MM.1S (cell line): ENCODE data around the gene WDR6.

ENCODE experiments used
- DNase-seq: peaks from one replicate; pipeline ENCODE4 v3.0.0-alpha.2; 2015
- H2AFZ ChIP-seq: fragments of 300-600 bp; sonication (generic); 2 replicates; pipeline ENCODE4 v1.6.0; 2016; ENCODE audit warnings: antibody characterized with exemption, low read length
- H3F3A ChIP-seq: fragments of 300-600 bp; sonication (generic); 2 replicates; pipeline ENCODE4 v1.6.1; 2016; ENCODE audit warnings: mild to moderate bottlenecking, antibody characterized with exemption, low read length, moderate library complexity, mixed read lengths; ENCODE audit not compliant: insufficient read depth
- H3K27ac ChIP-seq: fragments of 300-600 bp; sonication (generic); 2 replicates; pipeline ENCODE4 v1.5.1; 2016; ENCODE audit warnings: mild to moderate bottlenecking, low read length
- H3K27me3 ChIP-seq: fragments of 300-600 bp; sonication (generic); replicated peaks from 2 replicates; pipeline ENCODE4 v1.6.0; 2016; ENCODE audit warnings: low read length; ENCODE audit not compliant: insufficient read depth
- H3K36me3 ChIP-seq: fragments of 300-600 bp; sonication (generic); replicated peaks from 2 replicates; pipeline ENCODE4 v1.6.1; 2016; ENCODE audit warnings: mild to moderate bottlenecking, low read length, mixed read lengths; ENCODE audit not compliant: insufficient read depth
- H3K4me1 ChIP-seq: fragments of 300-600 bp; sonication (generic); 2 replicates; pipeline ENCODE4 v1.6.1; 2016; ENCODE audit warnings: low read length, mixed read lengths
- H3K4me2 ChIP-seq: fragments of 300-600 bp; sonication (generic); 2 replicates; pipeline ENCODE4 v1.6.0; 2016; ENCODE audit warnings: low read depth, low read length
- H3K4me3 ChIP-seq: fragments of 300-600 bp; sonication (generic); 2 replicates; pipeline ENCODE4 v1.5.1; 2016; ENCODE audit warnings: low read length, mixed read lengths
- H3K79me2 ChIP-seq: fragments of 300-600 bp; sonication (generic); 2 replicates; pipeline ENCODE4 v1.6.1; 2016; ENCODE audit warnings: mixed run types, low read length, mixed read lengths
- H3K9ac ChIP-seq: fragments of 300-600 bp; sonication (generic); 2 replicates; pipeline ENCODE4 v1.6.1; 2016; ENCODE audit warnings: low read length, mixed read lengths
- H3K9me2 ChIP-seq: fragments of 300-600 bp; sonication (generic); replicated peaks from 2 replicates; pipeline ENCODE4 v1.6.1; 2016; ENCODE audit warnings: mild to moderate bottlenecking, low read length, mixed read lengths; ENCODE audit not compliant: insufficient read depth
- H3K9me3 ChIP-seq: fragments of 300-600 bp; sonication (generic); replicated peaks from 2 replicates; pipeline ENCODE4 v1.6.1; 2016; ENCODE audit warnings: mild to moderate bottlenecking, low read length, mixed read lengths; ENCODE audit not compliant: insufficient read depth
- H4K20me1 ChIP-seq: fragments of 300-600 bp; sonication (generic); 2 replicates; pipeline ENCODE4 v1.6.1; 2016; ENCODE audit warnings: mild to moderate bottlenecking, low read length, moderate library complexity, mixed read lengths; ENCODE audit not compliant: insufficient read depth
- EZH2 ChIP-seq: fragments of 300-600 bp; sonication (generic); optimal IDR thresholded peaks from 2 replicates; pipeline ENCODE3; 2017; ENCODE audit warnings: low read depth, mild to moderate bottlenecking, antibody characterized with exemption, low read length, mixed read lengths
- EZH2phosphoT487 ChIP-seq: fragments of 300-600 bp; sonication (generic); IDR thresholded peaks from 2 replicates; pipeline ENCODE4 v1.6.1; 2018; ENCODE audit warnings: antibody characterized with exemption, low read length
- TF ChIP-seq, protein P1 (sequence below): fragments of 300-600 bp; sonication (generic); IDR thresholded peaks from 2 replicates; pipeline ENCODE4 v1.5.1; 2016; ENCODE audit warnings: antibody characterized with exemption, low read length, mixed read lengths

WDR6 gene

DNA sequence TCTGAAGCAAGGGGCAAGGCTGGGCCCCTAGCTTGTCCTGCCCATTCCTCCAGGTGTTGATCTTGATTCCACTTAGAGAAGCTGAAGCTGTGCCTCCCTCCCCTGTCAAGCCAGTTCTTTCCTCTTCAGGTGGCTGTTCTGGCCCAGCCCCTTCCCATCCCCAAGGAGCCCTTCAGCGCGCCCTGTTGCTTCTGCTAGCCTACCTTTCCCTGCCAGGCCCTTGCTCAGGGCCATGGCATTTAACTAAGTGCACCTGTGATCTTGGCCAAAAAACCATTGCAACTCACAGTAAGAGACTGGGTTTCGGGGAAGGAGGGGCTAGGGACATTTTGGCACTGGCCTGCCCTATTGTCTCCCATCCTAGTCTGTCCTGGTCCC is 1.9 kb upstream of the WDR6 start:
- no peak overlapping the region for H3K27ac ChIP-seq
- H3K9ac ChIP-seq = no peak overlapping the region
- H3K4me2 ChIP-seq = no peak overlapping the region

DNA sequence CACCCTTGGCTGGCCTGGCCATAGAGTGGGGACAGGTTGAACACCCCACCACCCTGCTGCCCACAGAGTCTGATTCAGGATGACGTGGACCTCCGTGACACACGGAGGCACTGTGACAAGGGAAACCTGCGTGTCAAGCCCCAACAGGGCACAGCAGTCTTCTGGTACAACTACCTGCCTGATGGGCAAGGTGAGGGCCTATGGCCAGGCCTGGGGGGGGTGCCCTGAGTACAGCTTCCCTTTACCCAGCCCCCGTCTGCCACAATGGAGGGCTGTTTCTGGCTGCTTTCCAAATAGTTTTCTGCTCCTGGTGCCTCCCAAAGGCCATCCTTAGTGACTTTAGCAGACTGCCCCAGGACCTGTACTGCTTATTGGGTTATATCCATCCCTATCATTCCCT is 1.2 kb upstream of the WDR6 start:
- H3K4me2 ChIP-seq = peak overlapping the region; percentile 96
- TF ChIP-seq, protein P1, sequence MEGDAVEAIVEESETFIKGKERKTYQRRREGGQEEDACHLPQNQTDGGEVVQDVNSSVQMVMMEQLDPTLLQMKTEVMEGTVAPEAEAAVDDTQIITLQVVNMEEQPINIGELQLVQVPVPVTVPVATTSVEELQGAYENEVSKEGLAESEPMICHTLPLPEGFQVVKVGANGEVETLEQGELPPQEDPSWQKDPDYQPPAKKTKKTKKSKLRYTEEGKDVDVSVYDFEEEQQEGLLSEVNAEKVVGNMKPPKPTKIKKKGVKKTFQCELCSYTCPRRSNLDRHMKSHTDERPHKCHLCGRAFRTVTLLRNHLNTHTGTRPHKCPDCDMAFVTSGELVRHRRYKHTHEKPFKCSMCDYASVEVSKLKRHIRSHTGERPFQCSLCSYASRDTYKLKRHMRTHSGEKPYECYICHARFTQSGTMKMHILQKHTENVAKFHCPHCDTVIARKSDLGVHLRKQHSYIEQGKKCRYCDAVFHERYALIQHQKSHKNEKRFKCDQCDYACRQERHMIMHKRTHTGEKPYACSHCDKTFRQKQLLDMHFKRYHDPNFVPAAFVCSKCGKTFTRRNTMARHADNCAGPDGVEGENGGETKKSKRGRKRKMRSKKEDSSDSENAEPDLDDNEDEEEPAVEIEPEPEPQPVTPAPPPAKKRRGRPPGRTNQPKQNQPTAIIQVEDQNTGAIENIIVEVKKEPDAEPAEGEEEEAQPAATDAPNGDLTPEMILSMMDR = no peak
- TF ChIP-seq EZH2phosphoT487 (no peak), EZH2 (no peak)
- no peak for DNase-seq
- H3K9me3 ChIP-seq = no peaks in the 10 kb centered on the region
- H3K4me3 ChIP-seq = peak overlapping the region; percentile 87; the same call in 1 of the 2 replicates
- no peak overlapping the region for H3K27ac ChIP-seq
- no peaks in the 10 kb centered on the region for H3K27me3 ChIP-seq
- peaks cover 3% of the 10 kb centered on the region; the same call in 1 of the 2 replicates for H3K4me1 ChIP-seq
- no peaks in the 10 kb centered on the region for H3K36me3 ChIP-seq
- no peak overlapping the region for H2AFZ ChIP-seq
- H3K79me2 ChIP-seq = peaks cover 40% of the 10 kb centered on the region
- peaks cover 4% of the 10 kb centered on the region; the same call in 1 of the 2 replicates for H3F3A ChIP-seq
- no peak overlapping the region; the same call in 1 of the 2 replicates for H3K9ac ChIP-seq
- no peaks in the 10 kb centered on the region for H4K20me1 ChIP-seq
- H3K9me2 ChIP-seq = no peaks in the 10 kb centered on the region

More for the DNA sequence above, 1.9 kb upstream of the WDR6 start:
- no peak overlapping the region for H3K4me3 ChIP-seq
- peaks cover 34% of the 10 kb centered on the region for H3K79me2 ChIP-seq
- no peaks in the 10 kb centered on the region for H3K27me3 ChIP-seq
- H3K9me2 ChIP-seq = no peaks in the 10 kb centered on the region
- H4K20me1 ChIP-seq = no peaks in the 10 kb centered on the region
- H3K9me3 ChIP-seq = no peaks in the 10 kb centered on the region
- TF ChIP-seq EZH2 = no peak
- TF ChIP-seq EZH2phosphoT487 = no peak
- TF ChIP-seq, protein P1 = no peak
- H3K36me3 ChIP-seq = no peaks in the 10 kb centered on the region
- peaks cover 4% of the 10 kb centered on the region; the same call in 1 of the 2 replicates for H3F3A ChIP-seq
- DNase-seq = no peak
- H2AFZ ChIP-seq = no peak overlapping the region
- peaks cover 3% of the 10 kb centered on the region; the same call in 1 of the 2 replicates for H3K4me1 ChIP-seq

DNA sequence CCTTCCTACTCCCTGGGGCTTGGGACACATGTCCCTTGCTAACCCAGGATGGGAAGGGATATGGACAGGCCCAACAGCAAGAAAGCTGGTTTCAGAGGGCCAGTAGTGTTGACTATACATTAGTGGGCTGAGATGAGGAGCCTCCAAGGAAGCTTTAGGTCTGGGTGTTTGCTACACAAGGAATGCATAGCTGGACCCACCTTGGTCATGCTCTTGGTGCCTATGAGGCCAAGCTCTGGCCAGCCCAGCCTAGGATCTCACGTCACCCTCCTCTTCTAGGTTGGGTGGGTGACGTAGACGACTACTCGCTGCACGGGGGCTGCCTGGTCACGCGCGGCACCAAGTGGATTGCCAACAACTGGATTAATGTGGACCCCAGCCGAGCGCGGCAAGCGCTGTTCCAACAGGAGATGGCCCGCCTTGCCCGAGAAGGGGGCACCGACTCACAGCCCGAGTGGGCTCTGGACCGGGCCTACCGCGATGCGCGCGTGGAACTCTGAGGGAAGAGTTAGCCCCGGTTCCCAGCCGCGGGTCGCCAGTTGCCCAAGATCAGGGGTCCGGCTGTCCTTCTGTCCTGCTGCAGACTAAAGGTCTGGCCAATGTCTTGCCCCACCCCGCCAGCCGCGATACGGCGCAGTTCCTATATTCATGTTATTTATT is 653 bp upstream of the WDR6 start:
- no peak for DNase-seq
- TF ChIP-seq EZH2phosphoT487 (no peak), EZH2 (no peak)
- TF ChIP-seq, protein P1 = no peak
- no peaks in the 10 kb centered on the region for H4K20me1 ChIP-seq
- H3K4me3 ChIP-seq = peak overlapping the region; percentile 87
- H3K79me2 ChIP-seq = peaks cover 46% of the 10 kb centered on the region
- no peaks in the 10 kb centered on the region for H3K36me3 ChIP-seq
- H3K27ac ChIP-seq = peak overlapping the region; percentile 16; the same call in 1 of the 2 replicates
- no peaks in the 10 kb centered on the region for H3K9me3 ChIP-seq
- H3K4me2 ChIP-seq = peak overlapping the region; percentile 96
- H3K9me2 ChIP-seq = no peaks in the 10 kb centered on the region
- peaks cover 4% of the 10 kb centered on the region; the same call in 1 of the 2 replicates for H3F3A ChIP-seq
- peaks cover 3% of the 10 kb centered on the region; the same call in 1 of the 2 replicates for H3K4me1 ChIP-seq
- peak overlapping the region; percentile 97 for H3K9ac ChIP-seq
- H3K27me3 ChIP-seq = no peaks in the 10 kb centered on the region
- H2AFZ ChIP-seq = peak overlapping the region; percentile 41
